PFSK-1 (cell line): ENCODE results near the gene KRT12.

Experiments
- FOXP2 ChIP-seq: optimal IDR thresholded peaks from 2 replicates; pipeline ENCODE3; 2011; ENCODE audit warnings: borderline replicate concordance, control low read depth, inconsistent platforms; ENCODE audit not compliant: insufficient read depth; ENCODE audit errors: extremely low read length, extremely low read depth
- POLR2AphosphoS5 ChIP-seq: IDR thresholded peaks from 2 replicates; pipeline ENCODE4 v1.6.1; 2012; ENCODE audit warnings: low read depth, mild to moderate bottlenecking, control low read depth, low read length, moderate library complexity
- REST ChIP-seq, 2 experiments: IDR thresholded peaks; 2 replicates each; pipeline versions ENCODE4 v1.6.1 to v1.8.0; 2011 to 2012; ENCODE audit warnings: low read depth in 2 of 2, low read length in 2 of 2, control low read depth in 1 of 2, inconsistent platforms in 1 of 2, mild to moderate bottlenecking in 1 of 2, moderate library complexity in 1 of 2; ENCODE audit not compliant: insufficient read depth in 1 of 2
- SIN3A ChIP-seq: IDR thresholded peaks from 2 replicates; pipeline ENCODE4 v1.6.1; 2012; ENCODE audit warnings: mild to moderate bottlenecking, low read length, moderate library complexity, borderline replicate concordance; ENCODE audit not compliant: insufficient read depth
- TAF1 ChIP-seq: IDR thresholded peaks from 2 replicates; pipeline ENCODE4 v1.6.1; 2012; ENCODE audit warnings: low read length, control low read depth, borderline replicate concordance; ENCODE audit not compliant: insufficient read depth

Gene KRT12

GRCh38 chr17:40914075-40914855 is 47.2 kb upstream of the KRT12 start:
- no peak for TF ChIP-seq FOXP2
- no peak for TF ChIP-seq SIN3A
- no peak for TF ChIP-seq TAF1
- no peak for TF ChIP-seq POLR2AphosphoS5
- TF ChIP-seq REST (IDR thresholded peaks at IDR 0.05; ENCODE audit: insufficient read depth in 1 of 2, low read depth in 2 of 2, low read length in 2 of 2) = no peak

GRCh38 chr17:40912486-40913210 is 45.6 kb upstream of the KRT12 start:
- TF ChIP-seq SIN3A (no peak), TAF1 (no peak), REST (IDR thresholded peaks at IDR 0.05; ENCODE audit: insufficient read depth in 1 of 2, low read depth in 2 of 2, low read length in 2 of 2) (no peak), POLR2AphosphoS5 (no peak), FOXP2 (no peak)

- TF ChIP-seq POLR2AphosphoS5 (no peak), SIN3A (no peak), REST (IDR thresholded peaks at IDR 0.05; ENCODE audit: insufficient read depth in 1 of 2, low read depth in 2 of 2, low read length in 2 of 2) (no peak), FOXP2 (no peak), TAF1 (no peak)
These were observed 43.4 kb upstream of the KRT12 start for GRCh38 chr17:40910441-40910841.

GRCh38 chr17:40909755-40910154 is 42.7 kb upstream of the KRT12 start:
- TF ChIP-seq FOXP2 (no peak), REST (IDR thresholded peaks at IDR 0.05; ENCODE audit: insufficient read depth in 1 of 2, low read depth in 2 of 2, low read length in 2 of 2) (no peak), POLR2AphosphoS5 (no peak), SIN3A (no peak), TAF1 (no peak)
